H1 (cell line): ENCODE results near the gene CACNA1G.

Experiments used
- EP300 ChIP-seq, 2 experiments: IDR thresholded peaks; 1 replicate in 1 of 2; 2 replicates in 1 of 2; pipeline ENCODE4 v1.6.1; 2011 to 2012; ENCODE audit warnings: low read depth in 2 of 2, low read length in 2 of 2, mild to moderate bottlenecking in 2 of 2, borderline replicate concordance in 1 of 2, inconsistent platforms in 1 of 2, moderate library complexity in 1 of 2
- POLR2A ChIP-seq, 2 experiments: IDR thresholded peaks; 1 replicate in 1 of 2; 2 replicates in 1 of 2; pipeline ENCODE4 v1.6.1; 2011; ENCODE audit warnings: low read depth in 2 of 2, low read length in 2 of 2, mild to moderate bottlenecking in 2 of 2; ENCODE audit errors: control extremely low read depth in 1 of 2
- SP4 ChIP-seq: IDR thresholded peaks from 2 replicates; pipeline ENCODE4 v1.6.1; 2012; ENCODE audit warnings: low read length, inconsistent platforms
- TBP ChIP-seq: IDR thresholded peaks from 2 replicates; pipeline ENCODE4 v1.6.1; 2011; ENCODE audit warnings: low read depth, low read length, improper control_type of control experiment
- TF ChIP-seq, protein P1 (sequence below), 3 experiments: IDR thresholded peaks; 1 replicate in 2 of 3; 2 replicates in 1 of 3; pipeline versions ENCODE4 v1.5.1 to v1.6.1; 2011; ENCODE audit warnings: low read length in 3 of 3, mild to moderate bottlenecking in 3 of 3, inconsistent platforms in 2 of 3, low read depth in 1 of 3, moderate library complexity in 1 of 3; ENCODE audit not compliant: insufficient read depth in 1 of 3; ENCODE audit errors: control extremely low read depth in 1 of 3

DNA sequence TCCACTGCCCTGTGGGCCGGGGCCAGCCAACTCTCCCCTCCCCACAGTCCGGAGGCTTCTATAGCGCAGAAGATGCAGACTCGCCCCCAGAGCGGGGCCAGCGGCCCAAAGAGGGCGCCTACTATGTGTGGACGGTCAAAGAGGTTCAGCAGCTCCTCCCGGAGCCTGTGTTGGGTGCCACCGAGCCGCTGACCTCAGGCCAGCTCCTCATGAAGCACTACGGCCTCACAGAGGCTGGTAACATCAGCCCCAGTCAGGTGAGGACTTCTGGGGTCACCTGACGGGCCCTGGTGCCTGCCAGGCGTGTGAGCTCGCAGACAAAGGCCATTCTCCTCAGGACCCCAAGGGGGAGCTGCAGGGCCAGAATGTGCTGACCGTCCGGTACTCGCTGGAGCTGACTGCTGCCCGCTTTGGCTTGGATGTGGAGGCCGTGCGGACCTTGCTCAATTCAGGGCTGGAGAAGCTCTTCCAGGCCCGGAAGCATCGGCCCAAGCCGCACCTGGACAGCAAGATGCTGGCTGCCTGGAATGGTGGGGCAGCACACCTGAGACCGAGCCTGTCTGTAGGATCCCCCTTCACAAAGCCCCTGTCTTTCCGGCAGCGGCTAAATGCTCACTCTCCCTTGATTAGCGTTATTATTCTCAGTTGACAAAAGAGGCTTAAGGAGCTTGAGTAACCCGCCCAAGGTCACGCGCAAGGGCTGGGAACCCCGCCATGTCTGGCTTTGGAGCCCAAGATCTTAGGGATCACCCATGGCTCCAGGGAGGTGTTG, 9.7 kb upstream of the CACNA1G start:
- TF ChIP-seq, protein P1, sequence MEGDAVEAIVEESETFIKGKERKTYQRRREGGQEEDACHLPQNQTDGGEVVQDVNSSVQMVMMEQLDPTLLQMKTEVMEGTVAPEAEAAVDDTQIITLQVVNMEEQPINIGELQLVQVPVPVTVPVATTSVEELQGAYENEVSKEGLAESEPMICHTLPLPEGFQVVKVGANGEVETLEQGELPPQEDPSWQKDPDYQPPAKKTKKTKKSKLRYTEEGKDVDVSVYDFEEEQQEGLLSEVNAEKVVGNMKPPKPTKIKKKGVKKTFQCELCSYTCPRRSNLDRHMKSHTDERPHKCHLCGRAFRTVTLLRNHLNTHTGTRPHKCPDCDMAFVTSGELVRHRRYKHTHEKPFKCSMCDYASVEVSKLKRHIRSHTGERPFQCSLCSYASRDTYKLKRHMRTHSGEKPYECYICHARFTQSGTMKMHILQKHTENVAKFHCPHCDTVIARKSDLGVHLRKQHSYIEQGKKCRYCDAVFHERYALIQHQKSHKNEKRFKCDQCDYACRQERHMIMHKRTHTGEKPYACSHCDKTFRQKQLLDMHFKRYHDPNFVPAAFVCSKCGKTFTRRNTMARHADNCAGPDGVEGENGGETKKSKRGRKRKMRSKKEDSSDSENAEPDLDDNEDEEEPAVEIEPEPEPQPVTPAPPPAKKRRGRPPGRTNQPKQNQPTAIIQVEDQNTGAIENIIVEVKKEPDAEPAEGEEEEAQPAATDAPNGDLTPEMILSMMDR (IDR thresholded peaks at IDR 0.05; ENCODE audit: control extremely low read depth in 1 of 3, insufficient read depth in 1 of 3, low read depth in 1 of 3, low read length in 3 of 3): peak; percentile 96 to 99 (median 98)
- TF ChIP-seq SP4 (peak; percentile 98), TBP (peak; percentile 65; the same call in 1 of the 2 replicates), EP300 (IDR thresholded peaks at IDR 0.05; ENCODE audit: borderline replicate concordance in 1 of 2, low read depth in 2 of 2, low read length in 2 of 2) (peak in 1 of 2 experiments; percentile 33; a peak in 1 of 3 replicates), POLR2A (IDR thresholded peaks at IDR 0.05; ENCODE audit: control extremely low read depth in 1 of 2, low read depth in 2 of 2, low read length in 2 of 2) (no peak)
